Mucosa of descending colon (tissue), 3 donors: Measurements from ENCODE around the gene AVEN. TPM values are rescaled to one million over a fixed set of nuclear protein-coding genes. Genes with fewer than 3 reads are reported as not detected.
"Not testable (repeated sequence)": the region's sequence is repeated elsewhere in the genome, so short reads cannot be mapped to it uniquely, and the experiment has no call there.

Source experiments
- ATAC-seq: fragments of 200-7000 bp; cut with Tn5 transposase; one replicate; pipeline ENCODE4 v1.9.1; 2020; ENCODE audit warnings: mild to moderate bottlenecking, moderate library complexity
- DNase-seq, 3 donors: peaks; one replicate each; pipeline ENCODE4 v3.0.0-alpha.2; 2020
- H3K36me3 ChIP-seq: fragments of 200-600 bp; one replicate; pipeline ENCODE4 v1.8.0; 2021; ENCODE audit warnings: low read depth, mild to moderate bottlenecking
- H3K4me1 ChIP-seq: fragments of 200-600 bp; one replicate; pipeline ENCODE4 v1.8.0; 2021; ENCODE audit warnings: low read depth, mild to moderate bottlenecking
- H3K4me3 ChIP-seq: fragments of 200-600 bp; one replicate; pipeline ENCODE4 v1.8.0; 2021; ENCODE audit warnings: mild to moderate bottlenecking
- H3K9me3 ChIP-seq: fragments of 200-600 bp; one replicate; pipeline ENCODE4 v1.8.0; 2021; ENCODE audit warnings: mild to moderate bottlenecking
- CTCF ChIP-seq: fragments of 200-600 bp; IDR thresholded peaks from one replicate; pipeline ENCODE4 v1.8.0; 2022; ENCODE audit warnings: antibody characterized with exemption, mild to moderate bottlenecking
- intact Hi-C, 2 donors: fragments of 100-400 bp; cut with DNase I in 1 of 2; cut with micrococcal nuclease in 1 of 2; formaldehyde crosslinking; loops; one replicate each; pipeline versions ENCODE4 v1.11.0 to v1.11.1; 2022; cut with DNase I, micrococcal nuclease
- total RNA-seq, 3 donors: library from RNA; stranded (reverse); fragmentation: NEBNext Ultra II Directional in 2 of 3; extraction: Animal tissue kit (Norgen Biotek cat#: 25700) in 2 of 3; gene quantifications; one replicate each; pipeline versions ENCODE4 v1.2.1 to v1.2.4, GENCODE V29; 2021 to 2023
- donor health status: DM: no; HTN: no; CAD: no; lungs with moderate emphysema.
- donor health status: DM: no; HTN: no; CAD: no.
- donor health status: DM: no; HTN: yes; CAD: no.

The AVEN gene
- total RNA-seq, 3 donors from 2014 or later = 9.5 to 16.3 (median 11.9) TPM

- no peak overlapping the region for H3K4me3 ChIP-seq
- intact Hi-C loops = no loop called here
- H3K4me1 ChIP-seq = no peaks in the 10 kb centered on the region
- no peak for DNase-seq
- TF ChIP-seq CTCF = no peak
- ATAC-seq = no peak
- no peaks in the 10 kb centered on the region for H3K9me3 ChIP-seq
- no peaks in the 10 kb centered on the region for H3K36me3 ChIP-seq
Measured at GRCh38 chr15:33825453-33825852, 213.6 kb downstream of the AVEN start.

- H3K4me3 ChIP-seq = no peak overlapping the region
- no peaks in the 10 kb centered on the region for H3K9me3 ChIP-seq
- intact Hi-C loops = no loop called here
- H3K4me1 ChIP-seq = no peaks in the 10 kb centered on the region
- DNase-seq (no peak), ATAC-seq (no peak)
- H3K36me3 ChIP-seq = no peaks in the 10 kb centered on the region
- TF ChIP-seq CTCF = no peak
Measured at GRCh38 chr15:33823119-33823518, 215.9 kb downstream of the AVEN start.

- intact Hi-C loops = no loop called here
- no peak for TF ChIP-seq CTCF
- Histone ChIP-seq H3K9me3 (no peaks in the 10 kb centered on the region), H3K4me1 (no peaks in the 10 kb centered on the region), H3K4me3 (no peak overlapping the region), H3K36me3 (no peaks in the 10 kb centered on the region)
- DNase-seq (no peak), ATAC-seq (no peak)
Measured at GRCh38 chr15:33822479-33822878, 216.5 kb downstream of the AVEN start.

GRCh38 chr15:33819499-33819898 is 219.5 kb downstream of the AVEN start:
- H3K36me3 ChIP-seq, intact Hi-C loops, H3K4me3 ChIP-seq, DNase-seq, ATAC-seq, H3K9me3 ChIP-seq, H3K4me1 ChIP-seq: not testable (repeated sequence)

Other genes starting within 250 kb of the AVEN start
- not detected for gene CHRM5, start 70.7 kb downstream of the AVEN start, total RNA-seq
- 10 to 100 TPM; 56.2 to 70.2 (median 59.6) TPM for gene EMC7, start 62.7 kb upstream of the AVEN start, total RNA-seq
- gene PGBD4, start 62.9 kb upstream of the AVEN start, total RNA-seq = 1 to 10 TPM; 1.4 to 2.0 (median 1.7) TPM
- gene KATNBL1, start 170.9 kb upstream of the AVEN start, total RNA-seq = 10 to 100 TPM; 42.8 to 52.6 (median 46.2) TPM
- gene EMC4, start 185.8 kb upstream of the AVEN start, total RNA-seq = 10 to 100 TPM; 71.3 to 79.1 (median 78.3) TPM